Stimulated activated CD4-positive, alpha-beta T cell treated with anti-CD3 and anti-CD28 coated beads, Interleukin-1b, Interleukin-23, amount 100 ng/mL, for 4 hours (primary cell): ENCODE results near the gene SLITRK4.

Experiments used
- DNase-seq, 2 donors: peaks; one replicate each; pipeline ENCODE4 v3.0.0-alpha.2; 2020; ENCODE audit warnings: low read depth in 2 of 2

SLITRK4 gene, protein sequence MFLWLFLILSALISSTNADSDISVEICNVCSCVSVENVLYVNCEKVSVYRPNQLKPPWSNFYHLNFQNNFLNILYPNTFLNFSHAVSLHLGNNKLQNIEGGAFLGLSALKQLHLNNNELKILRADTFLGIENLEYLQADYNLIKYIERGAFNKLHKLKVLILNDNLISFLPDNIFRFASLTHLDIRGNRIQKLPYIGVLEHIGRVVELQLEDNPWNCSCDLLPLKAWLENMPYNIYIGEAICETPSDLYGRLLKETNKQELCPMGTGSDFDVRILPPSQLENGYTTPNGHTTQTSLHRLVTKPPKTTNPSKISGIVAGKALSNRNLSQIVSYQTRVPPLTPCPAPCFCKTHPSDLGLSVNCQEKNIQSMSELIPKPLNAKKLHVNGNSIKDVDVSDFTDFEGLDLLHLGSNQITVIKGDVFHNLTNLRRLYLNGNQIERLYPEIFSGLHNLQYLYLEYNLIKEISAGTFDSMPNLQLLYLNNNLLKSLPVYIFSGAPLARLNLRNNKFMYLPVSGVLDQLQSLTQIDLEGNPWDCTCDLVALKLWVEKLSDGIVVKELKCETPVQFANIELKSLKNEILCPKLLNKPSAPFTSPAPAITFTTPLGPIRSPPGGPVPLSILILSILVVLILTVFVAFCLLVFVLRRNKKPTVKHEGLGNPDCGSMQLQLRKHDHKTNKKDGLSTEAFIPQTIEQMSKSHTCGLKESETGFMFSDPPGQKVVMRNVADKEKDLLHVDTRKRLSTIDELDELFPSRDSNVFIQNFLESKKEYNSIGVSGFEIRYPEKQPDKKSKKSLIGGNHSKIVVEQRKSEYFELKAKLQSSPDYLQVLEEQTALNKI

DNA sequence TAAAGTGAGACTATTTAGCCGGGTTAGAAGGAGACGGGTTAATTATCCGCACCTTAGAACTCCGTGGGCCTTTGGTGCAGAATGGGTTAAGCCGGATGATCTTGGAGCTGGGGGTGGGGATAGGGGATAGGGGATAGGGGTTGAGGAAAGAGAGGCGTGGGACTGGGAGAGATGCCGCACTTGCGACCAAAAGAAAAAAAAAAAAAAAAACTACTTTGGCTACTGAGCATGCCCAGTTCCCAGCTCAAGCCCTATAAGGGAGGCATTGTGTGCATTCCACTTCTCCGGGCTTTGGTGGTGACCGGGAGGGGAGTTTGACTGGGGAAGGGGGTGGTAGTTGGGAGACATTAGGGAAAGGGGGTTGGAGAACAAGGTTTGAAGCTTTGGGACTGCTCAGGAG lies at the start of gene SLITRK4:
Gene SLITRK4 (minus strand): TSS at position 187 of the 400 bp plus-strand sequence. CDS start 4,993 bp downstream, outside the sequence.
- DNase-seq = no peak

DNA sequence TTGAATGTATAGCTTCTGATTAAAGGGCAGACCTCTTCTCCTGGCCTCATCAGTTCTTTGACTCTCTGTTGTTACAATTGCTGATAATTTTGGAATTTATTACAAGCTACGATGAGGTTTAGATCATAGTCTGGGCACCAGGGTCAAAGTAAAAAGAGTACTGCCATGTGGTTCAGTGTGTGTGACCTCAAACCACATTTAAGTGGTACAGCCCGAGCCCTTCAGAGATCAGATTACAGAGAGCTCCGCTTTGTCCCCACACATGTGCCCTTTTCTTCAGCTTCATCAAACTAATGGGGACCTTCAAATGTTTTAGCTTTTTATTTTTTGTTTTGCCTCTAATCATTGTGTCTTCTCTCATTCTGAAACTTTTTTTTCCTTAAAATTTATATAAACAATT lies 47.6 kb upstream of the SLITRK4 start:
- no peak for DNase-seq

DNA sequence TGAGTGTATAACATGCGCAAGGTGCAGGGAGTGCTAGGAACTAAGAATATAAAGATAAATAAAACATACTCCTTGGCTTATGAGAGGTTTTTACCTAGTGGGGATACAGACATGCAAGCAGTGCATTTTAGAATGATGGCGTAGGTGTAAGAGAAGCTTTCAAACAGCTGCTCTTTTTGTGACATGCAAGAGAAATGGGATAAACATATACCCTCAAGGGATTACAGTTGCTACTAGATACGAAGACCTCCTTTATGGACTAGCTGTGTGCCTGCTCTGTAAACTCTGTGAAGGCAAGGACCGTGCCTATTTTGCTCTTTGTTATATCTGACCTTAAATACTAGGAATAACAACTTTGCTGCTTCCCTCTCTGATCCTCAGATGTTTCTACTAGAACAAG lies 39.0 kb upstream of the SLITRK4 start:
- no peak for DNase-seq

DNA sequence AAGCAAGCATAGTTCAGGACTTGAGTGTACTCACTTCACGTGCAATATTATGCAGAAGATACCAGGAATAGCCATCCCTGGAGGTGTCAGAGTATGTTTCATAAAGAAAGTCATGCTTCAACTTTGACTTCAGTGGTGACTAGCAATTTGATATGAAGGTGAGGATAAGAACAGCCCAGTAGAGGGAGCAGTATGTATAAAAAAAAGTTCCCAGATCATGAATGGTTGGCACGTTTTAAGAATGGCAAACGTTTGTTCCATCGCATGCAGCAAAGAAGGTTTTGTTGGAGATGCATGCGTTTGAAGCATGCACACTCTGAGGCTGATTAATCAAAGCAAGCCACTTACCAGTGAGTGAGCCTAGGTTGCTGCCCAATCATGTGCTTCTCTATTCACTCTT lies 33.5 kb upstream of the SLITRK4 start:
- no peak for DNase-seq

DNA sequence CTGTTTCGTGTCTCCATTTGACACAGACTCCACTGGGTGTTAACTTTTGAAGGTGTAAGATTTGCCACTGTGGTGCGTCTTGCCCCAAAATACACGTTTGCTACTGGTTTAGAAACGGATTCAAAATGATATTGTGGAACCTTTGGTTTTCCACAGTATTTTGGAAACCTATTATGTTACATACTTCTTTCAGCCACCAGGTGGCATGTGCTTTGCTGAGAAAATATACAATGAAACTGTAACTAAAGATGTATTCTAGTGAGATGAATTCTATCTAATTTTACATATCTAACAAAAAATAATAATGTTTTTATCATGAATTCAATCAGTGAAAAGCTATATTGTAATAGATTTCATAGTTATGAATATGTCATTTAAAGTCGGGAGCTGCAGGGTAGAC lies 28.4 kb upstream of the SLITRK4 start:
- DNase-seq = no peak

DNA sequence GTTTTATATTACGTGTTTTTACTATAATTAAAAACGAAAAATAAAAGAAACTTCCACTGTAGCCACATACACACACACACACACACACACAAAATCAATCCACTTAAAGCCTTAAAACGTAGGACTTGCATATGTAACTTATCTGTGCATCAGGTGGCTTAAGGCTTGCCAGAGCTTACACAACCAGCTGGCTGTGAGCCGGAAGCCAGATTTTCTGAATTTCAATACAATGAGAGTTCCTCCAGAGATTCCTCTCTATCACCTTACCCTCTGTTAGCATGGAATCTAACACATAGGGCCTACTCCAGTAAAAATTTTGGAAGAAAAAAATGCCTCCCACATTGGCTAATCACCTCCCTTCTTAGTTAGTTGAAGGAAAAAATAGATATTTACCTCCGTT lies 27.9 kb upstream of the SLITRK4 start:
- DNase-seq = no peak

DNA sequence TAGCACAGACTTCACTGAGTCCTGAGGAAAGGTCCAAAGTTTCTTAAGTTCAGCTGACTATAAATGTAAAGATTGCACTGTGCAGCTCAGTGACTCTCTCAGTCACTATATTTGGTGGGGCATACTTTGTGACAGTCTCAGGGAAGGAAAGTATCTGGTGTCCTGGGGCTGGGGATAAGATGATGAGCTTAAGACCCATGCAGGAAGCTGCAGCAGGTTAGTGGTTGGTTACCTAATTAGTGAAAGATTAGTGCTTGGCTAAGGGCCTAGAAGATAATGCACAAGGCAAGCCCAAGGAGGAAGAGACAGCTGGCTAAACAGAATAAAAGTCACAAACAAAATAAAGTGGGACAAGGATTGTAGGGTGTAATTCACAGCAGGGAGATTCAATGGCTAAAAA lies 25.4 kb upstream of the SLITRK4 start:
- DNase-seq = no peak

DNA sequence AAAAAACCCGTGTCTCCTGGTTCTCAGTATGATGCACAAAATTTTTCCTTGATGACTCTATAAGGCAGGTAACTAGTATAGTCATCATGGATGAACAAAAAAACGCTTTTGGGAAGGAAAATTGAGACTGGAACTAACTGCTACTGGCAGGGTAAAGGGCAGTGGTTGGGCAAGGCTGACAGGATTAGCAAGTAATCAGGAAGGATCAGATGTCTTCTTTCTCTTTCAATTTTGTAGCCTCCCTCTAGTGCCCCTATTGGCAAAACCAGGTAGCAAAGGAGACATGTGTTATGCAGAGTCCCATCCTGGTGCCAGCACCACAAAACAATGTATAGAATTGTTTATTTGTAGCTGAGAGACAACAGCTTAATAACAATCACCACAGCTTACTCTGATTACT lies 12.8 kb upstream of the SLITRK4 start:
- DNase-seq = no peak

DNA sequence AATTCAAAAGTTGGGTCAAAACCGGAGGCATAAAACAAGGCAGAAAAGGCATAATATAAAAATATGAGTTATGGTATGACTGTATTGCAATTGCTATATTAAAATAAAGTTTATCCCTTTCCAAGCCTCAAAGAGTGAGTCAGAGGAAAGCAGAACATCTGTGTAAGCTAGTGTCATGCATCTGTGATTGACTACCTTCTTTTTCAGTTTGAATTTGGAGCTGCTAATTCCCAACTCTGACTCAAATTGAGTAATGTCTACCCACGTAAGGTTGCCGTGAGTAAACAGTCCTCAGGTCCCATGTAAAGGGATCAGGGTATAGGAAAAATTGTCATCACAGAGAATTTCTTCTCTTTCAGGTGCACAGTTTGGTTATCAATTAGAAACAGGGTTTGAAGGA lies 6.5 kb upstream of the SLITRK4 start:
- no peak for DNase-seq

DNA sequence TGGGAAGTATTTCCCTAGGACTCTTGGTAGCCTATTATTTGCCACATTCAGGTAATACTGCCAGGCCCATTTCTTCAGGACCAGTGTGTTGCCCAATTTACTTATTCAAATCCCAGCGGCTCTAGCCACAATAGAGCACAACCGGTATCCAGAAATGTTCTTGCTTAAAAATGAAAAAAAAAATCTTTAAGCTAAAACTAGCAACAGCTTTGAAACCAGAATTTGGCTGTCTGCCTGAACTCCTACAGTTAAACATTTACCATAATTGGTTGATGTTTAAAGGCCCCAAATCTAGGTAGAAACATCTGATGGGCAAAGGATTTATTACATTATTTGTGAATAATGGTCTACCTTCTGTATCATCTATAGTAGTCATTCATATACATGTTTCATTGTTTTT lies 930 bp upstream of the SLITRK4 start:
- no peak for DNase-seq

DNA sequence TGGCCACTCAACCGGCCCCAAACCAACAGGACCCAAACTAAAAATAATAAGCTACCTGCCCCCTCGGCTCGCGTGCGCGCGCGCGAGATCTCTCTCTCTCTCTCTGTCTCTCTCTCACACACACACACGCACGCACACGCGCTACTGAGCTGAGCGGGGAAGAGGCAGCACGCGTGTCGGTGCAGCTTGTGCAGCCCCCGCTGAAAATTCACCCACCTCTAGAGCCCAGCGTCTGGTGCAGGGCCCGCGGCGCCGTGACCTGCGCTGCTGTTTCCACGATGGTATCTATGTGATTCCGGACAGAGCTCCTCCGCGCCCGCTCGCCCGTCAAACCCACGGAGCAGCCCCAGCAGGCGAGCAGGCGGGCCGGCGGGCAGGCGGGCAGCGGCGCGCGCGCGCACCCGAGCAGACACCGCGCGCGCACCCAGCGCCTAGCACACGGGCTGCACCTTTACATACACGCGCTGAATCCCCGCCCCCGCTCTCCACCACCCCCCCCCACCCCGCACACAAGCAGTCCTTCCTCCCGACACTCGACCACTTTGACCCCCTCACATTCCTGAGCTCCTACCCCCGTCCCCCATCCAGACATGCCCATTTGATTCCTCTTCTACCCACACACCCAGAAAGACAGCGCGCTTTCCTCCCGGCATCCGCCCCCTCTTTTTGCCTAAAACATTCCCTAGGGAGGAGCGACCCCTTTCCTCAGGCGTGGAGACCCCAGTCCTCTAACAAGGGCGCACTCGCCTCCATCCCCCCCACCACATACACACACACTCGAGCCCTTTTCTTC lies 1.0 kb downstream of the SLITRK4 start:
- DNase-seq = no peak

DNA sequence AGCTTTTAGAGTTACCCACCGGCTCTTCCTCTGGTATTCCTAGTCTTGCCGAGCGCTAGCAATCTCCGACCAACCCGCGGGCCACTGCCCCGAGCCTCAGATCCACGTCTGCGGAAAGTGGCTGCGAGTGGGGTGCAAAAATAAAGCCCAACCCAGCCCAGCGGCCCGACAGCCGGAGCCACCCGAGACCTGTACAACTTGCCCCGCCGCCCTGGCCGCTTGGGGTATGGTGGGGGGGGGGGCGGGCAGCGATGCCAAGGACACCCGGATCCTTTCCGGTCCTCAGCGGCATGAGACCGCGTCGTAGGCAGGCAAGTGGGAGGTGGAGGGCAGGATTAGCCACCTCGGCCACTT lies 1.6 kb downstream of the SLITRK4 start:
- no peak for DNase-seq

DNA sequence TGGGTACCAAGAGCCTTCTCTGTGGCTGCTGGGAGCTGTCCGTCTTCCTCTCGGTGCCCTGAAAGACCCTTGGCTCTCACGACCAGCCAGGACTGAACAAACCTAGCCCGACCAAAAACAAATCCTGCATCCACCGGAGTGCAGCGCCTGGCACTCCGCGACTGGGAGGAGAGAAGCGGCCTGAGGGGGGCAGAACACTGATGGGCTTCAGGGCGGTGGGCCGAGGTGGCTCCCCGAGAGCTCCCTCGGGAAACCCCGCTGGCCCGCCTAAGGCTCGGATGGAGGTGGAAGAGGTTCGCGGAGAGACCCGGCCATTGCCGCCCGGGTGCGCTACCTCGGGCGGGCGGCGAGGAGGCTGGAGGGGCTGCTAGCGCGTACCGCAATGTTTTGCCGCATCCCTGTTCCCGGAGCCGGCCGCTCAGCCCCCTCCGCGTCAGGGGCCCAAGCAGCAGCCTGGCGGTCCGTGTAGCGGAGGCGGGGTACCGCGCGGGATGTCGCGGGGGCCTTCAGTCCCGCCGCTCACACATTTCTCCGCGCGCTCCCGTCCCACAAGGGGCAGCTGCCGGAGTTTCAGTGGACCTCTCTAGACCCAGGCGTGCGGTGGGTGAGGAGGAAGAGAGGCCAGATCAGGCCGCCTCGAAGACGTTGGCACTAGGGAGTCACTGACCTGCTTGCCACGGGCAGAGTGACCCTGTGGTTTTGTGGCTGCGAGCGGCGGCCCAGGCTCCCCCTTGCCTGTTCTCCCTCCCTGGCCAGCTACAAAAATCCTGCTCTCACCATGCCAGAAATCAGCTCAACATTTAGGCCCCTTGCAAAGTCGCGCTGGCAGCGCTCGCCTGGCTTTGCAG lies 2.2 kb downstream of the SLITRK4 start:
- DNase-seq = no peak

DNA sequence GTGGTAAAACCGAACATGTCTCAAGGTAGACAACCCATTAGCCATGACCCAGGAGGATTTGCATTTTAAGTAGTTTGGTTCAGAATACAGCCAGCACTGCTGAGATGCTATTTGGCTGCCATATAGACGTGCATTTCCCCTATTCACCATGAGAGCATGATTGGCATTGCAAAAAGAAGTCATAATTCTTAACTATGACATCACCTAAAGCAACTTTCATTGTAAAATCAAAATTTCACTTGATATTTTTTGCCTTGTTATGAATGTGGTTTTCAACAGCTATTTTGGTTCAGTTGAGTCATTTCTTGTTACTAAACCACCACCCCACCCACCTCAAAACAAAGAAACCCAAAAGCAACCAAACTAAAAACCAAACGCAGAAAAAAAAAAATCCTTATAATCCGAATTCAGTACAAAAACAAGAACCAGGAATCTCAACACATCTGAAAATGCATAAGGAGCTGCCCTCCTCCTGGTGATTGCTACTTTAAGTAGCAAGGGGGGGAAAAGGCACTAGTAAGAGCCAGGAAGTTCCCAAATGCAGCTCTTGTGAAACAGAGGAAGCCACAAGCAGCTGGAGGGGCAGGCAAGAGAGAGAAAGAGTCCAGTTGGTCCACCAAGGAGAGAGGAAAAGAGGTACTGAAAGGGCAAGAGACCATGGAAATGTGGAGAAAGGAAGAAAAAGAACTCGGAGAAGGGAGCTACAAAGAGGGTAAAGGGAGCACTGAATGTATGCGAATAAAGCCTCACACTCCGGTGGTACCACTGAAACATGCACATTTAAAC lies 3.1 kb downstream of the SLITRK4 start:
- DNase-seq = no peak

DNA sequence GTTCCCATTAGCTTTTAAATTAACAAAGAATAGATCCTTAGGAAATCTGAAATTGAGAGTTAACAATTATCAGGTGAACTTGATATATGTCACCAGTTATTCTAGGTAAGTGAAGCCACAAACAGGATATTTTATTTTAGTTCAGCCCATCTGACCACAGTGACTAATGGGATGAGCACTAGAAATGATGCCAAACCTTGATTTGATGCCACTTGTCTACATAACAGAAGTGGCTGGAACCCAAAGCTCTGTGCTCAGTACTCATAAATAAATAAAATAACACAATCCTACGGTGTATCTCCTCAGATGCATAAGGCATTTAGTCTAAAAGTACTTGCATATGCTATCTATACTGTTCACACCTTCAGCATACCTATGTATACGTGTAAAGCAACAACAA lies 12.2 kb downstream of the SLITRK4 start:
- DNase-seq = no peak

DNA sequence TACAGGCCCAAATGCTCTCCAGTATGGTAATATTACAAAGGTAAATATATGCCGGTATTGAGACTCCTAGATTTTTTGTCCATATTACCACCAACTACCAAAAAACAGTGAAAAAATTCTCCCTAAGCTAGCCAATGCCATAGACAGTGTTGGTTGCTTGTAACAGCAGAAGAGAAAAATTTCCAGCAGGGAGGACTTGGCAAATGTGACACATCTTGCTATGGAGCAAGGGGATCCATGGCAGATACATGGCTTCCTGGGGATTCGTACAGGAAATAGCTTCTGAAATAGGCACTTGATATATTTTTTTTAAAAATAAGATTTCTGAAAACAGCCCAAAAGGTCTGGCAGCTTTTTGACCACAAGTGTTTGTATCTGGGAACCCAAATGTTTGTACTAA lies 14.6 kb downstream of the SLITRK4 start:
- no peak for DNase-seq

DNA sequence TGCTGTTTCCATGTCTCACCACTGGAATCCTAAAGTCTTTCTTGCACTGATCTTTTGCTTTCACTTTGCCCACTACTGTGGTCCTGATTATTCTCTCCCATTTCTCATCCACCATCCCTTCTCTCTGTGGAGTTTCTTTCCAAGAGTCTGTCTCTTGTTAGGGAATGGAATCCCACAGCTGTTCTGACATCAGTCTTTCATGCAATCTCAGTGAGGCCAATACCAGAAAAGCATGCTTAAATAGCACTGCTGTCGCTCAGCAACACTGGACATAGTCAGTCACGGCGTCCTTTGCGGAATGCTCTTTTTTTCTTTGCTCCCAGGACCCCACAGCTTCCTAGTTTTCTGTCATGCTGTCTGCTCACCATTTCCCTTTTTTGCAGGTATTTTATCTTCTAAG lies 20.1 kb downstream of the SLITRK4 start:
- DNase-seq = no peak

DNA sequence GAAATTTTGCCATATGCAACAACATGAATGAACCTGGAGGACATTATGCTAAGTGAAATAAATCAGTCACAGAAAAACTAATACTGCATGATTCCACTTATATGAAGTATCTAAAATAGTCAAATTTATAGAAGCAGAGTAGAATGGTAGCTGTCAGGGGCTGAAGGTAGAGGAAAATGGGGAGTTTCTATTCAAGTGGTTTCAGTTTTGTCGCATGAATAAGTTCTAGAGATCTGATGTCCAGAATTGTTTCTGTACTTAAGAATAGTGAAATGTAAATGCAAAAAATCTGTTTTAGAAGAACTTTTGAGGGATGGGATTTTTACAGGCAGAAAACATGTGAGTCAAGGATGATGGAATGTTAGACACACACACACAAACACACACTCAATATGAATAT lies 34.1 kb downstream of the SLITRK4 start:
- no peak for DNase-seq

DNA sequence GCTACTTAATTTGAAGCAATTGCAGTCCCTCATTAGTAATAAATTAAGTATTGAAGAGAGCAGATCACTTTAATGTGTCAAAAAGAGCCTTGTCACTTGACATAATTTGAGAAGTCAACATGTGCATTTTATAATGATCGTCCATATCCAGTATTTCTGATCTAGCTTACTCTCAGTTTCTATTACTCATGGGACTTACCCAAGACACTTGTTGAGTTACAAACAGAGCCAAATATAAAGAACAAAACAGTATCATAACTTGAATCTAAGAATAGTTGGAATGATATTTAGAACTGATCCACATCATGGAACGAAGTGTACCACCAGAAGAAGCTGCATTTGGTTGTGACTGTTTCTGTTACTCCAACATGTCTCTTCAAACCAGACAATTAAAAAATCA lies 54.7 kb downstream of the SLITRK4 start:
- no peak for DNase-seq

DNA sequence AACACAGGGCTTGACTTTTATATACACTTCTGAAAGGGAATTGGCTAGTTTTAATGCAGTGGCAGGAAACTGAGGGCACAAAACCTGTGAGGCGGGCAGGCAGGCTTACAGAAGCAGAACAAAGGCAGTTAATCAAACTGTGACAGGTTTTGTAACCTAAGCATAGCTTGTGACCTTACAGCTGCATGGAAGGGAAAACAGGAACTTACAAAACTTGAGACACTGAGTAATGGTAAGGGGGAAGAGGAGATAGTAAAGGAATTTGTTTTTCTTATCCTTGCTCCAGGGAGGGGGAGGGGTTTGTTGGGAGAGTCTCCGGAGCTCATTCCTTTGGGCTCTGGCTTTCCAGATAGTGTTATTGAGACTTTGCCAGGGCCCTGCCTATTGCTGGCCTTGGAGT lies 55.6 kb downstream of the SLITRK4 start:
- DNase-seq = no peak
